IMR-90 (cell line): ENCODE measurements around the gene TACC2. TPM values are rescaled to one million over a fixed set of nuclear protein-coding genes. Genes with fewer than 3 reads are reported as not detected.

Experiments used
- ATAC-seq: fragments of 200-7000 bp; cut with Tn5 transposase; 2 replicates; pipeline ENCODE4 v1.9.1; 2020; ENCODE audit warnings: low read depth, mild to moderate bottlenecking, moderate library complexity
- BruUV-seq: library from RNA; stranded (reverse); fragments of 400-500 nt; replicated peaks from 2 replicates; lab custom pipeline; 2021; lab: Mats Ljungman, UMichigan
- CTCF ChIA-PET: fragments of 300-600 bp; formaldehyde crosslinking; extraction: SDS; loops from one replicate; lab custom pipeline; 2021; ENCODE audit warnings: antibody characterized with exemption; lab: Yijun Ruan, JAX
- POLR2A ChIA-PET: fragments of 300-600 bp; sonication (Branson Sonifier 250); formaldehyde crosslinking; loops from one replicate; lab custom pipeline; 2022; ENCODE audit warnings: antibody characterized with exemption; ENCODE audit not compliant: unreplicated experiment; lab: Charles Lee
- DNase-seq: peaks from one replicate; pipeline ENCODE4 v3.0.0; 2013
- H2AFZ ChIP-seq: replicated peaks from 2 replicates; pipeline ENCODE3; 2013; ENCODE audit warnings: low read length, mild to moderate bottlenecking; ENCODE audit not compliant: poor library complexity
- H2AK5ac ChIP-seq: 2 replicates; pipeline ENCODE4 v1.6.1; 2013; ENCODE audit warnings: low read depth, low read length, inconsistent platforms
- H2AK9ac ChIP-seq: replicated peaks from 2 replicates; pipeline ENCODE3; 2013; ENCODE audit warnings: mild to moderate bottlenecking, low read depth, low read length, moderate library complexity; ENCODE audit not compliant: poor library complexity
- H2BK120ac ChIP-seq: 2 replicates; pipeline ENCODE4 v1.6.1; 2013; ENCODE audit warnings: low read depth, low read length, inconsistent platforms
- H2BK15ac ChIP-seq: 3 replicates; pipeline ENCODE4 v1.6.1; 2013; ENCODE audit warnings: low read depth, low read length, inconsistent platforms
- H2BK20ac ChIP-seq: 2 replicates; pipeline ENCODE4 v1.6.1; 2013; ENCODE audit warnings: low read depth, mild to moderate bottlenecking, inconsistent platforms, low read length, moderate library complexity
- H2BK5ac ChIP-seq: 2 replicates; pipeline ENCODE4 v1.6.1; 2013; ENCODE audit warnings: mild to moderate bottlenecking, low read depth, low read length, inconsistent platforms; ENCODE audit not compliant: poor library complexity, severe bottlenecking
- H3K14ac ChIP-seq: replicated peaks from 2 replicates; pipeline ENCODE4 v1.6.1; 2013; ENCODE audit warnings: low read depth, low read length, inconsistent platforms
- H3K18ac ChIP-seq: 2 replicates; pipeline ENCODE4 v1.6.1; 2013; ENCODE audit warnings: low read depth, low read length, control low read depth
- H3K23ac ChIP-seq: 2 replicates; pipeline ENCODE4 v1.6.1; 2013; ENCODE audit warnings: low read depth, low read length, inconsistent platforms
- H3K27ac ChIP-seq: 2 replicates; pipeline ENCODE4 v1.5.1; 2013; ENCODE audit warnings: mild to moderate bottlenecking, control low read depth, low read length; ENCODE audit not compliant: insufficient read depth
- H3K27me3 ChIP-seq: 2 replicates; pipeline ENCODE4 v1.6.1; 2013; ENCODE audit warnings: low read length; ENCODE audit not compliant: control insufficient read depth, insufficient read depth
- H3K36me3 ChIP-seq: 2 replicates; pipeline ENCODE4 v1.6.1; 2013; ENCODE audit warnings: low read length, mixed read lengths; ENCODE audit not compliant: control insufficient read depth, insufficient read depth
- H3K4ac ChIP-seq: 2 replicates; pipeline ENCODE4 v1.6.1; 2013; ENCODE audit warnings: low read depth, low read length, inconsistent platforms
- H3K4me1 ChIP-seq: 2 replicates; pipeline ENCODE4 v1.6.1; 2013; ENCODE audit warnings: low read length, mixed read lengths; ENCODE audit not compliant: control insufficient read depth, insufficient read depth
- H3K4me2 ChIP-seq: 2 replicates; pipeline ENCODE4 v1.6.1; 2013; ENCODE audit warnings: low read depth, mild to moderate bottlenecking, control low read depth, low read length, moderate library complexity
- H3K4me3 ChIP-seq: 2 replicates; pipeline ENCODE4 v1.5.1; 2013; ENCODE audit warnings: low read depth, mild to moderate bottlenecking, control low read depth, low read length, moderate library complexity; ENCODE audit not compliant: insufficient read depth
- H3K56ac ChIP-seq: 2 replicates; pipeline ENCODE4 v1.6.1; 2013; ENCODE audit warnings: low read length, inconsistent platforms; ENCODE audit not compliant: insufficient read depth; ENCODE audit errors: extremely low read depth
- H3K79me1 ChIP-seq, 2 experiments: 2 replicates each; pipeline ENCODE4 v1.6.1; 2013; ENCODE audit warnings: low read length in 2 of 2, inconsistent platforms in 1 of 2, low read depth in 1 of 2
- H3K9ac ChIP-seq: 2 replicates; pipeline ENCODE4 v1.6.1; 2013; ENCODE audit warnings: low read depth, low read length, control low read depth
- H3K9me1 ChIP-seq: 2 replicates; pipeline ENCODE4 v1.6.1; 2013; ENCODE audit warnings: low read length, inconsistent platforms; ENCODE audit not compliant: insufficient read depth
- H3K9me3 ChIP-seq: 2 replicates; pipeline ENCODE4 v1.6.1; 2013; ENCODE audit warnings: low read length; ENCODE audit not compliant: control insufficient read depth, insufficient read depth
- H4K20me1 ChIP-seq: 2 replicates; pipeline ENCODE4 v1.6.1; 2013; ENCODE audit warnings: low read length, inconsistent platforms; ENCODE audit not compliant: insufficient read depth
- H4K5ac ChIP-seq: 2 replicates; pipeline ENCODE4 v1.6.1; 2013; ENCODE audit warnings: mild to moderate bottlenecking, low read depth, low read length, control low read depth
- H4K8ac ChIP-seq, 2 experiments: 2 replicates each; pipeline ENCODE4 v1.6.1; 2013; ENCODE audit warnings: low read depth in 2 of 2, low read length in 2 of 2, control low read depth in 1 of 2, inconsistent platforms in 1 of 2
- H4K91ac ChIP-seq: 2 replicates; pipeline ENCODE4 v1.6.1; 2013; ENCODE audit warnings: low read depth, low read length, inconsistent platforms; ENCODE audit not compliant: insufficient read depth
- BHLHE40 ChIP-seq: fragments of 150-350 bp; IDR thresholded peaks from 2 replicates; pipeline ENCODE4 v1.6.1; 2016; ENCODE audit warnings: mild to moderate bottlenecking, low read depth, low read length
- CHD1 ChIP-seq: IDR thresholded peaks from 2 replicates; pipeline ENCODE4 v1.6.1; 2012; ENCODE audit warnings: low read depth, low read length, improper control_type of control experiment
- MXI1 ChIP-seq: IDR thresholded peaks from 2 replicates; pipeline ENCODE4 v1.6.1; 2012; ENCODE audit warnings: low read depth, mild to moderate bottlenecking, low read length, moderate library complexity, borderline replicate concordance
- POLR2A ChIP-seq: IDR thresholded peaks from 2 replicates; pipeline ENCODE4 v1.6.1; 2012; ENCODE audit warnings: mild to moderate bottlenecking, low read depth, low read length
- RAD21 ChIP-seq: IDR thresholded peaks from 2 replicates; pipeline ENCODE4 v1.6.1; 2012; ENCODE audit warnings: low read length, improper control_type of control experiment
- RFX5 ChIP-seq: IDR thresholded peaks from 2 replicates; pipeline ENCODE4 v1.8.0; 2012; ENCODE audit warnings: low read depth, mild to moderate bottlenecking, low read length, moderate library complexity
- WGBS, 2 experiments: methylation state at CpG; one replicate each; pipeline versions ENCODE4 v1.1.5 to v1.1.7; 2013; ENCODE audit warnings: missing lambda C conversion rate in 2 of 2; ENCODE audit not compliant: insufficient read length in 1 of 2; ENCODE audit errors: extremely low coverage in 2 of 2; 5-methylcytosine and 5-hydroxymethylcytosine counted together
- dilution Hi-C: fragments of 300-500 bp; cut with HindIII; formaldehyde crosslinking; loops from one replicate; pipeline ENCODE4 v1.14.3; 2018; ENCODE audit warnings: low sequenced_read_pairs; ENCODE audit not compliant: unreplicated experiment
- in situ Hi-C: fragments of 300-500 bp; cut with MboI; formaldehyde crosslinking; loops from 3 replicates; pipeline ENCODE4 v1.14.3; 2019; ENCODE audit warnings: low sequenced_read_pairs, inconsistent platforms, mixed read lengths
- intact Hi-C: fragments of 100-400 bp; cut with micrococcal nuclease; formaldehyde crosslinking; loops from 2 replicates; pipeline ENCODE4 v1.10.0; 2022
- polyA plus RNA-seq, 3 experiments: library from polyadenylated mRNA; depleted of rRNA; stranded (reverse); fragments of >200 nt; gene quantifications; 2 replicates each; pipeline ENCODE4 v1.2.3, GENCODE V29; 2012; ENCODE audit warnings: low replicate concordance in 1 of 3
- total RNA-seq: library from RNA; depleted of rRNA; stranded (reverse); fragments of >200 nt; gene quantifications from 2 replicates; pipeline ENCODE4 v1.2.3, GENCODE V29; 2012
- TF ChIP-seq, protein P1 (sequence below): fragments of 150-350 bp; IDR thresholded peaks from 2 replicates; pipeline ENCODE4 v1.6.1; 2016; ENCODE audit warnings: low read depth, mild to moderate bottlenecking, low read length, moderate library complexity, borderline replicate concordance

Gene TACC2
- total and polyA plus RNA-seq, 2 of the 4 experiments (the other 2 are of a cell fraction): 2.9 to 15.4 TPM

DNA sequence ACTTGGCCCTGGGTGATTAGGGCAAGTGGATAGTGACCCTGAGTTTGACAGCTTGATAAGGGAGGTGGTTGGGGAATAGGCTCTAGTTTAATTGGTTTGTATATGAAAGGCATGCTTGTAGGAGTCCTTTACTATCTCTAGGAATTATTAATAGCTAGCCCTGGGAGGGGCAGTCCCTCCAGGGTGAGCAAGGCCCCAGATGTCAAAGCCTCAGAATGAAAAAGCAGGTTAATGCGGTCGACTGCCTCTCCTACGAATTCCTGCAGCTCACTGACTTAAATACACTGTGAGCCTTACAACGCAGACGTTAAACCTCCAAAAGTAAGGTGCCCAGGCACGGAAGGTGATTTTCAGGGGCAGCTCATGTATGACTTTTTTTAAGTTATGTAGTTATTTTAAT, 276.9 kb downstream of the TACC2 start:
- no peak overlapping the region for H3K4me2 ChIP-seq
- DNase-seq: no peak
- H3K9ac ChIP-seq: no peak overlapping the region
- no peak overlapping the region for H3K23ac ChIP-seq
- H3K9me3 ChIP-seq: no peaks in the 10 kb centered on the region
- no peak overlapping the region for H2BK5ac ChIP-seq
- no CpG with 5 or more reads among the region's 6 CpGs for WGBS, 2 experiments
- in situ Hi-C loops: no loop called here
- H4K5ac ChIP-seq: no peak overlapping the region
- H2BK120ac ChIP-seq: no peak overlapping the region
- H3K36me3 ChIP-seq: no peaks in the 10 kb centered on the region
- no peaks in the 10 kb centered on the region for H3K27me3 ChIP-seq
- peaks cover 0 to 8% of the 10 kb centered on the region in 2 experiments; a peak in 1 of 4 replicates for H3K79me1 ChIP-seq
- no peak overlapping the region for H3K27ac ChIP-seq
- no peak overlapping the region for H3K56ac ChIP-seq
- H3K9me1 ChIP-seq: peaks cover 8% of the 10 kb centered on the region; the same call in 1 of the 2 replicates
- H3K14ac ChIP-seq: no peak overlapping the region
- H3K18ac ChIP-seq: peak overlapping the region; percentile 10; the same call in 1 of the 2 replicates
- ATAC-seq: no peak
- intact Hi-C loops: loop anchor here (10.0 kb wide), 2 partner anchors 211 to 341 kb away; partner anchors contain the start of gene ATE1
- H3K4me3 ChIP-seq: no peak overlapping the region
- dilution Hi-C loops: no loop called here
- H3K4ac ChIP-seq: no peak overlapping the region
- no peak overlapping the region for H2AK9ac ChIP-seq
- CTCF ChIA-PET: no interaction called here
- H2BK20ac ChIP-seq: no peak overlapping the region
- peaks cover 12% of the 10 kb centered on the region for H3K4me1 ChIP-seq
- no peaks in the 10 kb centered on the region for H4K20me1 ChIP-seq
- 0 out of 3 replicates have a peak overlapping the region, but pooled peaks have one; percentile 21 for H2BK15ac ChIP-seq
- no peak overlapping the region for H2AK5ac ChIP-seq
- H2AFZ ChIP-seq: no peak overlapping the region
- POLR2A ChIA-PET: no interaction called here
- BruUV-seq: no TSS peak
- no peak overlapping the region for H4K8ac ChIP-seq
- H4K91ac ChIP-seq: no peak overlapping the region
- TF ChIP-seq MXI1 (no peak), BHLHE40 (no peak), RFX5 (no peak), RAD21 (no peak), CHD1 (no peak), POLR2A (no peak)
- TF ChIP-seq, protein P1, sequence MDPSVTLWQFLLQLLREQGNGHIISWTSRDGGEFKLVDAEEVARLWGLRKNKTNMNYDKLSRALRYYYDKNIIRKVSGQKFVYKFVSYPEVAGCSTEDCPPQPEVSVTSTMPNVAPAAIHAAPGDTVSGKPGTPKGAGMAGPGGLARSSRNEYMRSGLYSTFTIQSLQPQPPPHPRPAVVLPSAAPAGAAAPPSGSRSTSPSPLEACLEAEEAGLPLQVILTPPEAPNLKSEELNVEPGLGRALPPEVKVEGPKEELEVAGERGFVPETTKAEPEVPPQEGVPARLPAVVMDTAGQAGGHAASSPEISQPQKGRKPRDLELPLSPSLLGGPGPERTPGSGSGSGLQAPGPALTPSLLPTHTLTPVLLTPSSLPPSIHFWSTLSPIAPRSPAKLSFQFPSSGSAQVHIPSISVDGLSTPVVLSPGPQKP: no peak
